Stimulated activated CD8-positive, alpha-beta memory T cell treated with anti-CD3 and anti-CD28 coated beads, Interleukin-7, amount 100 ng/mL, for 4 hours (primary cell): ENCODE measurements around the gene MBD3L1.
A peak's percentile ranks its signal among the peaks of the same experiment; 100 is the strongest.

Experiments used
- DNase-seq, 2 donors: peaks; one replicate each; pipeline ENCODE4 v3.0.0-alpha.2; 2020; ENCODE audit warnings: low read depth in 2 of 2

Gene MBD3L1

GRCh38 chr19:8832132-8833021, at the start of gene MBD3L1, which contains the start of gene ZNF558:
Gene MBD3L1 (plus strand): TSS chr19:8832377. CDS start chr19:8842679, 10,302 bp downstream.
Gene ZNF558 (minus strand): TSS chr19:8832304. CDS start chr19:8822659, 9,645 bp downstream.
- peak; percentile 99 for DNase-seq

GRCh38 chr19:8794823-8795222, 37.4 kb upstream of the MBD3L1 start:
- no peak for DNase-seq

DNA sequence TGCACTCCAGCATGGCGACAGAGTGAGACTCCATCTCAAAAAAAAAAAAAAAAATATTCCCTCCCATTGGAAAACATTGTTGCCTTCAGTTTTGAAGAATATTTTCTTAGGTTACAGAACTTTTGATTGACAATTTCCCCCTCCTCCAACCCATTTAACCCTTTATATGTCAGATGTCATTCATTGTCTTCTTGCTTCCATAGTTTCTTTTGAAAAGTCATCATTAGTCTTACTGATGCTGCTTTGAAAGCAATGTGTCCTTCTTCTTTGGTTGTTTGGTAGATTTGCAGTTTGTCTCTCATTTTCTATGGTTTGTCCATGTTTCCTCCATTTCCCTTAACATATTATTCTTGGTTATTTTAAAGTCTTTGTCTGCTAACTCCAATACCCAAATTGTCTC, 25.5 kb upstream of the MBD3L1 start:
- no peak for DNase-seq

DNA sequence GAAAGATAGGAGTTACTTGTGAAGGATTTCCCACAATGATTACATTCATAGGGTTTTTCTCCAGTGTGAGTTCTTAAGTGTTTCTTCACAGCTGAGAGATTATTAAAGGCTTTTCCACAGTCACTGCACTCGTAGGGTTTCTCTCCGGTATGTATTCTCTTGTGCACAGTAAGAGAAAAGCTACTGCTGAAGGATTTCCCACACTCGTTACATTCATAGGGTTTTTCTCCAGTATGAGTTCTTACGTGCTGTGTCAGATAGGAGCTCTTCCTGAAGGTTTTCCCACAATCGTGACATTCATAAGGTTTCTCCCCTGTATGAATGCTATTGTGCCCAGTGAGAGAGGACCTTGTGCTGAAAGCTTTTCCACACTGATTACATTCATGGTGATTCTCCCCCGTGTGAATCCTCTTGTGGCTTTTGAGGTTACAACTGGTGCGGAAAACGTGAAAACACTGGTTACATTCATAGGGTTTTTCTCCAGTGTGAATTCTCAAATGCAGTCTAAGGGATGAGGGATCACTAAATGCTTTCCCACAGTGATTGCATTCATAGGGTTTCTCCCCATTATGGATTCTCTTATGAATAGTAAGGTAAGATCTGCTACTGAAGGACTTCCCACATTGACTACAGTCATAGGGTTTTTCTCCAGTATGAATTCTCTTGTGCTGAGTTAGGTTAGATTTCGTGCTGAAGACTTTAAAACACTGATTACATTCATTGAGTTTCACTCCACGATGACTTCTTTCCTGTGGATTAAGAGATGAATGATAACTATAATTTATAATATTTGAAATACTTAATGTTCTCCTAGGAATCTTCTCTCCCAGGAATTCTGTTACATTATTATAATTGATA, 20.6 kb upstream of the MBD3L1 start:
- DNase-seq: no peak

- DNase-seq: no peak
Measured at GRCh38 chr19:8814176-8814575, 18.0 kb upstream of the MBD3L1 start.

- DNase-seq: no peak
Measured at GRCh38 chr19:8815780-8816179, 16.4 kb upstream of the MBD3L1 start.

GRCh38 chr19:8820234-8820633, 11.9 kb upstream of the MBD3L1 start:
- no peak for DNase-seq

DNA sequence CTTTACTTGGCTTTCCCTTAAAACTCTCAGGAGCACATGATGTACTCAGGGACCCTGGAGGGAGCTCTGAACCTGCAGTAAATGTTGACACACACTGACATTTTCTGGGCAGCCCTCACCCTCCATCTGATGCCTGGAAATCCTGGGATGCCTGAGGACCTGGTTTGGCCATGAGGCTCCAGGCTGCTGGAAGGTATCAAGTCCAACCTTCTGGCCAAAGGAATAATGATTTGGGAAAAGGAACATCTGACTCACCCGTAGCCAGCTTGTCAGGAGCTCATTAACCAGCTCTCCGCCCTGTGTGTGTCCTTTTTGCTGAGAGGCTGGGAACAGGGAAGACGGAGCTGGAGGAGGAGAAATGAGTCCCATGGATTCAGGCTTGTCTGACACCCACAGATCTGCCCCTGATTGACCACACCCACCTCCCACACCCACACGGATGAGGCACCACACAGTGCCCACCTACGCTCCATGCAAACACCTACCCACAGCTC, 10.4 kb upstream of the MBD3L1 start:
- DNase-seq: no peak

GRCh38 chr19:8826371-8826770, 5.8 kb upstream of the MBD3L1 start:
- no peak for DNase-seq

DNA sequence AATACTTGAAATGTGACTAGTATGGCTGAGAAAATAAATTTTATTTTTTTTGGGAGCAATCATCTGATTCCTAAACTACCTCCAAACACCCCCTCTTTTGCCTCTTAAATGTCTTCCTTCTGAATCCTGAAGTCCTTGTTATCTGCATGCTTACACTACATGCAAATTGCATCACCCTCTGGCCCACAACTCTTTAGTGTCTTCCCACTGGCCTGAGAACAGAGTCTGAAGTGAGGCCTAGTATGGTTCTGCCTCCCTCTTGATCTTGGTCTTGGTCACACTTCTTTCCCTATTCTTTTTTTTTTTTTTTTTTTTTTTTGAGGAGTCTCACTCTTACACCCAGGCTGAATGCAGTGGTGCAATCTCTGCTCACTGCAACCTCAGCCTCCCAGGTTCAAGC, 4.9 kb upstream of the MBD3L1 start:
- DNase-seq: no peak

DNA sequence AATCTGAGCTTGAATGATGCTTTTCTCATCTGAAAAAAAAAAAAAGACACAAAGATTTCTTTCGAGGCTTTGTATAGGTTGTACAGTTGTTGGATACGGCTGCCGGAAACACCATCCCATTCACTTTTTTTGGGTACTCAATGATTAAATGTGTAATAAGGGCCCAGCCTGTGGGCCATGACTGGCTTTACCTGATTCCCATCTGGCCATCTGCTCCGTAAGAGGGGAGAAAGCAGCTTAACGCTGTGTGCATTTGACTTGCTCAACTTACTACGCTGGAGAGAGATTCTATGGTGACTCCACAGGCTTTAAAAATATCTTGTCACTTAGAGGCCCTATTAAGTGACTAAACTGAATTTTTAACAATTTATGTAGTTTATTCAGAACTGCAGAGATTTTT, 804 bp upstream of the MBD3L1 start:
- DNase-seq: no peak

DNA sequence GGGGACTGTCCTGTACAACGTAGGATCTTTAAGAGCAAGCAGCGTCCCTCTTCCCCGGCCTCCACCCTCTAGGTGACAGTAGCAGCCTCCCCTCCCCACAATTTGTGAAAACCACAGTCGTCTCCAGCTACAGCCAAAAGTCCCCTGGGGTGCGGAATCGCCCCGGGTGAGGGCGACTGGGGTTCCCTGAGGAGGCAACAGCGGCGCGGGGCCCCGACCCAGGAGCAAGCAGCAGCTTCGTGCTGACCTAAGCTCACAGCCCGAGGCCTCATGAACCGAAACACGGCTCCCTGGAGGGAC, 395 bp upstream of the MBD3L1 start:
- peak in 1 of 2 donors; percentile 2 for DNase-seq

DNA sequence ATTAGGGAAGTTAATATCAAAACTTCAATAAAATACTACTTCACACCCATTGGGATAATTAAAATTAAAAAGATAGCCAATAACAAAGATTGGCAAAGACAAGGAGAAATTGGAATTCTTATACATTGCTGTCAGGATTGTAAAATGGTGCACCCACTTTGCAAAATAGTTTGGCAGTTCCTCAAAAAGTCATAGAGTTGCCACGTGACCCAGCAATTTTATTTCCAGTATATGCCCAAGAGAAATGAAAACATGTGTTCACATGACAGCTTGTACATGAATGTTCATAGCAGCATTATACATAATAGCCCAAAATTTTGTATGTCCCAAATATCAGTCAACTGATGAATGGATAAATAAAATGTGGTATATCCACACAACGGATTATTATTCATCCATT, 3.3 kb downstream of the MBD3L1 start:
- no peak for DNase-seq

DNA sequence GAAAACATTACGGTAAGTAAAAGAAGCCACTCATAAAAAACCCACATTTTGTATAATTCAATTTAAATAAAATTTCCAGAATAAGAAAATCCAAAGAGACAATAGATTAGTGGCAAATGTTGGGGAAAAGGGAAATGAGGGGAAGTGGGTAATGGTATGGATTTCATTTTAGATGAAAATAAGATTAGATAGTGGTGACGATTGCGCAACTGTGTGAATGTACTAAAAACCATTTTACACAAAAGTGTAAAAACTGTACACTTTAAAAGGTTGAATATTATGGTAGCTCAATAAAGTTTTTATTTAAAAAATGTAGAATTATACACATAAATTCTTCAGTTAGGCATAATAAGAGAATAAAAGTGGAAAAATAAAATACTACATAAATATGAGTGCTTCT, 3.7 kb downstream of the MBD3L1 start:
- DNase-seq: no peak

- DNase-seq: no peak
Measured at GRCh38 chr19:8840708-8841107, 8.5 kb downstream of the MBD3L1 start.

- DNase-seq: no peak
Measured at GRCh38 chr19:8846819-8847218, 14.6 kb downstream of the MBD3L1 start.

DNA sequence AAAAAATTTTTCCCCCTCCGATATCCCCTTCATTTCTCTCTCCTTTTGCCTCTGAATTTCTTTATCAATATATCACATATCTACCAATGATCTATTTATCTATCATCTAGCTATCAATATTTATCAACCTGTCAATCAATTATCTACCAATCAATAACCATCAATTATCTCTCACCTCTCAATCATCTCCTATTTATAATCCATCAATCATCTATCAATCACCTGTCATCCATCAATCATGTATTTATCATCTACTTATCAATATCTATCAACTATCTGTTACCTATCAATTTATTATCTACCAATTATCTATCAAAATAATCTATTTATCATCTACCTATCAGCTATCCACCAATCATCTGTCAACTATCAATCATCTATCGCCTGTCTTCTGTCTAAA, 17.1 kb downstream of the MBD3L1 start:
- DNase-seq: no peak

- DNase-seq: no peak
Measured at GRCh38 chr19:8850488-8850887, 18.3 kb downstream of the MBD3L1 start.

- no peak for DNase-seq
Measured at GRCh38 chr19:8858260-8858659, 26.1 kb downstream of the MBD3L1 start.

- DNase-seq: no peak
Measured at GRCh38 chr19:8866344-8866743, 34.2 kb downstream of the MBD3L1 start.

DNA sequence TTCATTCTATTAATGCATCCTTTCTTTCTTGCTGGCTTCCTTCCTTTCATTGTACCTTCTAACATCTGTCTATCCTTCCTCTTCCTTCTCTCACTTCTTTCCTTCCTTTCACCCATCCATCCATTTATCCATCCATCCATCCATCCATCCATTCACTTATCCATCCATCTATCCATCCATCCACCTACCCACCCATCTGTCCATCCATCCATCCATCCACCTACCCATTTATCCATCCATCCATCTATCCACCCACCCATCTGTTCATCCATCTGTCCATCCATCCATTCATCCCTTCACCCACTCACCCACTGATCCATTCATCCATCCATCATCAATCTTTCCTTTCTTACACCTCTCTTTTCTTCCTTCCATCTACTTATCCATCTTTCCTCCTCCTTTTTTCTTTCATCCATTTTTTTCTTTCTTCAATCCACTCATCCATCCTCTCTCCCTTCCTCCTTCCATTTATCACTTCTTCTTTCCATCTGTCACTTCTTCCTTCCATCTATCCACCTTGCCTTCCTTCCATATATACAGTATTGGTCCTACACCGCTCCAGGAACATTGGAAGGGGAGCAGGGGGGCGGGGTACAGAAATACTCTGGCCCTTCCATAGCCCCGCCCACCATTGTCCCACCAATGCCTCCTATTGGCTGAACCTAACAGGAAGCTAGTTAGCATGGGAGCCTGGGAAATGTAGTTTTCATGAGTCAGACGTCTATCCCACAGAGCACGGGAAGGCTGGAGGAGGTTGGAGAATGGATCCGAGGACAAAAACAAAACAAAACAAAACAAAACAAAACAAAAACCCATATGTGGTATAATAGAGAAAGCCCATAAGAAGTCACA, 45.9 kb downstream of the MBD3L1 start:
- DNase-seq: no peak
